ENCODE data around the gene CHRNB4.

CHRNB4 gene

DNA sequence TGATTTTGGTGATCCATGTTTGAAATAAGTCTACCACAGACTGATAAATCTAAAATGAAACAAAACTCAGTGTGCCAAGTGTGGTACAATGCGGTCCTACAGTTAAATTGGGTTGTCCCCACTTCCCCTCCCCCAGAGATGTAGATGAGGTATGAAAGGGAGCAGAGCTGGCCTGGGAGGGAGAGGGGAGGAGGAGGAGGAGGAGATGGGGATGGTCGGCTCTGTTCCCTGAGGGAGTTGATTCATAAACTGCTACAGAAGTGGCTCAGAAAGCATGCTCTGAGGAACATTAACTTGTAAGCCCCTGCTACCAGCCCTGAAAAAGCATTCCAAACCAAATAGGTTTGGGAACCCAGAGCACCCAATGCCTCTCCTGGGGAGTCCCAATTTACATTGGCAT is 28.0 kb upstream of the CHRNB4 start:
- DNase-seq: no peak

DNA sequence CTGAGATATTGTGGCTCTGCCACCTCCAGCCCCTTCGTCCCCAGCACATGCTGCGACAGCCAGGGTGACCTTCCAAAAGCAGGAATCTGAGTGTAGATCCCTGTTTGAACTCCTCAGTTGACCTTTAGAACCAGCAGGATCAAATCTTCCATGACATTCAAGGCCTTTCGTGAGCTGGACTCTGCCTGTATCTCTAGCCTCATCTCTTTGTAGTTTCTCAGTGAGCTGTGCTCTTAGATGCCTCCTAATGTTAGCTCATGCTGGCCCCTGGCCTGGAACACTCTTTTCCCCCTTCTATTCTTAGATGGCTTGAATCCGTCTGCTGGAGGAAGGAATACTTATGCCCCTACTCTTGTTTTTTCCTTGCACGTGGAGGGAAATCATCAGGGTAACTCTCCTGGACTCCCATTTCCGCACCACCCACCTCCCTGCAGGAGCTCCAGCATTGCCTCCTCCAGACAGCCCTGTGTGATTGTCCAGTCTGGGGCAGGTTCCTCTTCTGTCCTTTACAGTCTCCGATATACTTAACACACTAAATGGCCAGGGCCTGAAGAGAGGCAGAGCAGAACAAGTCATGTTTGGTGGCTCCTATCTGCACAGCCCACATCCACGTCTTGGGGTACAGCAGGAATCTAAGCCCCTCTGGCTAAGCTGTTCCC is 26.7 kb upstream of the CHRNB4 start:
- no peak for DNase-seq

DNA sequence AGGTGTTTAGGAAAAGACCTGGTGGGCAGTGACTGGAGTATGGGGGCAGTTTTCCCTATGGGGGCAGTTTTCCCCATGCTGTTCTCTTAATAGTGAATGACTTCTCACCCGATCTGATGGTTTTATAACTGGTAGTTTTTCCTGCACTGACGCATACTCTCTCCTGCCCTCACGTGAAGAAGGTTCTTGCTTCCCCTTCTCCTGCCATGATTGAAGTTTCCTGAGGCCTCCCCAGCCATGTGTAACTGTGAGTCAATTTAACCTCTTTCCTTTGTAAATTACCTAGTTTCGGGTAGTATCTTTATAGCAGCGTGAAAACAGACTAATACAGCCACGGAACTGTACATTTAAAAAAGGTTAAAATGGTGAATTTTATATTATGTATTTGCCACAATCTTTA is 25.0 kb upstream of the CHRNB4 start:
- DNase-seq: no peak

DNA sequence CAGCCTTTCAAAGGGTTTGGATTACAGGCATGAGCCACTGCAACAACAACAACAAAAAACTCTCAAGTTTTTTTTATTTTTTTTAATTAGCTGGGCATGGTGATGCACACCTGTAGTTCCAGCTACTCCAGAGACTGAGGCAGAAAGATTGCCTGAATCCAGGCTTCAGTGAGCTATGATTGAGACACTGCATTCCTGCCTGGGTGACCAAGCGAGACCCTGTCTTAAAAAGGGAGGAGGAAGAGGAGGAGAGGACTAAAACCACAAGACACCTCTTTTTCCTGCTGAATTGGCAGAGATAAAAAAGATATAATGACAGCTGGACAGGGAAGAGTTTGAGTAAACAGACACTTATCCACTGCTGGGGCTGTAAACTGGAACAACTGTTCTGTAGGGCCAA is 22.7 kb upstream of the CHRNB4 start:
- DNase-seq: no peak

DNA sequence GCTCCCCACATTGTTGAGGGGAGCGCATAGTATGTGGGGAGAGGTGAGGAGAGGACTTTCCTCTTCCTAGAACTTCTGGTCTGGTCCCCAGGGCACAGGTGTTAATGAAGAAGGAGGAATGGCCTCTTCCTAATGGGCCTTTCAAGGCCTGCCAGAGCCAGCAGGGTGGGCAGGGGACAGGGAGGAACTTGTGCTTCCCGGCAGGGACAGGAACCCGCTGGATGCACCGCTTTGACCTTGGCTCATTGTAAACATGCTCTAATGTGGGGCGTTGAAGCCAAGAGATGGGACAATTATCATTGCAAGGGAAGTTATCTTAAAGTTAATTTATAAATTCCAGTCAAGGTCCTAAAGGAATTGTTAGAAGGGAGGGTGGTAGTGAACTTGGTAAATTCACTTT is 21.0 kb upstream of the CHRNB4 start:
- no peak for DNase-seq

DNA sequence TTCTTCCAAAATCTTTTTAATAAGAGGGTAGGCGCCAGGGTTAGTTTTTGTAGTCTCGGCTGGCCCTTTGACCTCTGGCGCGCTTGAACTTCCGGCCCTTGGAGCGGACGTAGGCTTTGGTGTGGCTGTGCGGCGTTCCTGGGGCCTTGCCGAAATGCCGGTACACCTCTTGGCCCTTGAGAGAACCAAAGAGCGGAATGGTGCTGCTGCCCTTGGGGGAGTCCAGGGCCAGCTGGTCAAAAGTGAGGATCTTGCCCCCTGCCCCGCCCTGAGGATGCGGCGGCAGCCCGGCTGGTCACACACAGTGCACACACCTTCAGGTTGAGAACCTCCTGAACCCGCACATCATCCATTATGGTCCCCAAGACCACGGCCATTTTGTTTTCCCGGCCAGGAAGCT is 20.0 kb upstream of the CHRNB4 start:
- no peak for DNase-seq

DNA sequence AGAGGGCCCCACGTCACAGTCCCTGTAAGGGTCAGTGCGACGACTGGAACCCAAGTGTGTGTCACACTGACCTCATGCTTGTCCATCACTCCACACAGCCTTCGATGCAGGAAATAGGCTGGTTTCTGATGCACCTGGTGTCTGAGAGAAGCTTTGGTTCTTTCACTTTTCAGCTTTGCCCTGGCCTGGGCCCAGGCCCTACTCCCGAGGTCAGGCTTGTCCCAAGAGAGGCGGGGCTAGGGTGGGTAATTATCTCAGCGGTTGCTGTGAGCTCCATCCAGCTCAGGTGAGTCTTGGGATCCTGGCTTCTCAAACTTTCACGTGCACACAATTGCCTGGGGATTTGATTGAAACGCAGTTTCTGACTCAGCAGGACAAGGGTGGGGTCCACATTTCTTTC is 19.6 kb upstream of the CHRNB4 start:
- no peak for DNase-seq

DNA sequence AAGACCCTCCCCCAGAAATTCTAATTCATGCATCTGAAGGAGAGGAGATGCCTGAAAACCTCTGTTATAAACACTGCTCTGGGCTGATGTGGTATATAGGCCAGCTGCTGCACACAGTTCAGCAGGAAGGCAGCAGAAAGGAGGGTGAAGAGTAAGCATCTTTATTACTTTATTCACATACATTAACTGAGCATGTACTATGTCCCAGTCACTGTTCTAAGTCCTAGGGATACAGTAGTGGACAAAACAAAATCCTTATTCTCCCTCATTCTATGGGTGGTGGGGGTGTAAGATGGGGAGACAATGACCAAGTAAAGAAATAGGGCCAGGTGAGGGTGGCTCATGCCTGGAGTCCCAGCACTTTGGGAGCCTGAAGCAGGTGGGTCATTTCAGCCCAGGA is 17.8 kb upstream of the CHRNB4 start:
- DNase-seq: no peak

DNA sequence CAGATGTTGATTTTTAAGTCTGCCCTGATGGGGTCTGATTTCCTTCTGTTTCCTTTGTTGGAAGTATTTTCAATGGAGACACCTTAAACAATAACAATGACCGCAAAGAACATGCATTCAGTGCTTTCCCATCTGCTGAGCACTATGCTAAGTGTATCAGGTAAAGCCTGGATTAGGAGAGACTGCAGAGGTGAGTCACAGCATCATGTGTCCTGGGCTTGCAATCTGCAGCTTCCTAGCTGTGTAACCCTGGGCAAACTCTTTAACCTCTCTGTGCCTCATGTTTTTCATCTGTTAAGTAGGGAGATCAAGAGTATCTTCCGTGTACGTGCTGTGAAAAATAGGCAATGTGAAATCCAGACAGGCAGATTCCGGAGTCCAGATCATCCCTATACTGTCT is 13.3 kb upstream of the CHRNB4 start:
- DNase-seq: no peak

DNA sequence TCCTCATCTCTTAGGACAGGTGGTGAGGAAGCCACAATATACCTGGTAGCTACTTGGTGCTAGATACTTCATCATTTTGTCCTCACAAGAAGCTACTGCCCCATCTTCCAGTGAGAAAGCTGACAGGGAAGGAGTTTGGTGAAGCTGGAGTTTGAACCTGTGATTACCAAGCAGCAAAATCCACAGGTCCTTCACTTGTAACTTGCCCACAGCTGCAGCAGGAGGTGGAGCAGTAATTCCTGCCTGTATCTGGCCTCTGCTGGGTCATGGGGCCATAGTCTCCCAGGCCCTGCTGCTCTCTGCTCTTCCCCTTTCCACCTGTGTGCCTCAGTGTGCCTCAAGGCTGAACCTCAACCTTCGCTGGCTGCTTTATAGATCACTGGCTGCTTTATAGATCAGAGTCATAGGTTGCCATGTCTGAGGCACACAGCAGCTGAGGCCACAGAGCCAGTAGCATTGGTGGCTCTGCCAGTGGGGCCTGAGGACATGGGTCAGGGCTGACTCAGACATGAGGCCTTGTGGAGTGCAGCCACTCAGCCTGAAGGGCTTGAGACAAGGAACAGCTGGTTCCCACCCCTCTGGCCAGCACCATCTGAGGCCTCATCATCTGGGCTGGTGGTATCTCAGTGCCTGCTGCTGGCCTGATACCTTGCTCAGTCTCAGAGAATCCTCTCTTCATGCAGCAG is 11.1 kb upstream of the CHRNB4 start:
- no peak for DNase-seq

DNA sequence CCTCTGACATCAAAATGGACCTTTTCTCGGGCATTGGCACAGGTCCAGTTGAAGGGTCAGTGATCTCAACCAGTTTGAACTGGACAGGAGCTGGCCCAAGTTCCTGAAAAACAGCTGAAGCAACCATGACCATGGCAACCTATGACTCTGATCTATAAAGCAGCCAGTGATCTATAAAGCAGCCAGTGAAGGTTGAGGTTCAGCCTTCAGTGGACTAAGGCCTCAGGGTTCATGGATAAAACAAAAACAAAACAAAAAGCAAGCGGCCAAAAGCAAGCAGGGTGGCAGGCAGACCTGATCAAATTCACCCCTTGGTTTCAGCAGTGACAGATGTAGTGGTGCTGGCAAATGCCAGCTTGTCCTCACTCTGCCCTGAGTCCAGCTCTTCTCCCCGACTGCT is 10.0 kb upstream of the CHRNB4 start:
- no peak for DNase-seq

DNA sequence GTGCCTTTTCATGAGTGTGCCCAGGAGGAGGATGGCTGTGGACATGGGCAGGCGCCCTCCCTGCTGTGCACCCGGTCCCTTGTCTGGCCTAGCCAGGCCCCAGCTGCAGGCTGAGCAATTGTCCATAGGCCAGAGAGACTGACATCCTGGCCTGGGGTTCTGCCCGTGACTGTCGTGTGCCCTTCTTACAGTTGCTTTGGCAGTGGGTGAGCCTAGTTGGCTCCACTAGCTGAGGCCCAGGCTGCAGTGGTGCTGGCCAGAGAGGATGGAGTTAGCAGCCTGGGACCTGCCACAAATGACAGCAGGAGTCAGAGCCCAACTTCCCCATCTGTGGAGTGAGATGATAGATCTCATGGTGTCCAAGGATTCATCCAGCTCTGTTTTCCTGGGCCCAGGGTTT is 9.0 kb upstream of the CHRNB4 start:
- DNase-seq: no peak

DNA sequence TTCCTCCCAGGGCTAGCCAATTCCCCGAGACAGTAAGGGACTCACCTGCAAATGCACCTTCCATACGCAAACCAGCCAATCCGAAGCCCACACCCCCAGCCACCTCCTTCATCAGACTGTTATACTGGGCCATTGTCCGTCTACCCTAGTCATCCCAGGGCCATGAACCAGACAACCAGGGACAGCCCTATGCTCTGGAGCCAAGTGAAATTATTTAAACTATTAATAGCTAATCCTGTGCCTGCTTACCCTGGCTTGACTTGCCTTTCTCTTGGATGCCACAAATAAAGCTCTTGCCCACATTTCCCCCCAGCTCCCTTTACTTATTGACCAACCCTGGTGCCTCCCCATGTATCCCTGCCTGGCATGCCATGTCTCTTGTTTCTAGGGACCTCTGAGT is 4.0 kb upstream of the CHRNB4 start:
- no peak for DNase-seq

DNA sequence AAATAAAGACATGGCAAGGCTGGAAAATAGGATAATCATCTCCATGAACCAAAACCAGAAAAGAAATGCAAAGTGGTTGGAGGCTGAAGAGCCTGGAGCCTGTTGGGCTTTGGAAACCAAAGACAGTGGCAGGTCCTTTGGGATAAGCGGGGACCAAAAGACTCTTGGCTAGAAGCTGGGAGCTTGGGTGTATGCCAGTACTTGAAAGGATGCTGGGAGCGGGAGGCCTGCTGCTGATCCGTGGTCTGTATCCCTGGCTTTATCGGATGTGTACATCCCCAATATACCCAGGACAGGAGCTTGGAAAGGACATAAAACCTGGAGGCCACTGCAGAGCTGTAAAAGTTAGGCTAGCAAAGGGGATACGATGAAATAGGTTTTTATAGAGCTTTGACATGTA is 1.3 kb upstream of the CHRNB4 start:
- no peak for DNase-seq

DNA sequence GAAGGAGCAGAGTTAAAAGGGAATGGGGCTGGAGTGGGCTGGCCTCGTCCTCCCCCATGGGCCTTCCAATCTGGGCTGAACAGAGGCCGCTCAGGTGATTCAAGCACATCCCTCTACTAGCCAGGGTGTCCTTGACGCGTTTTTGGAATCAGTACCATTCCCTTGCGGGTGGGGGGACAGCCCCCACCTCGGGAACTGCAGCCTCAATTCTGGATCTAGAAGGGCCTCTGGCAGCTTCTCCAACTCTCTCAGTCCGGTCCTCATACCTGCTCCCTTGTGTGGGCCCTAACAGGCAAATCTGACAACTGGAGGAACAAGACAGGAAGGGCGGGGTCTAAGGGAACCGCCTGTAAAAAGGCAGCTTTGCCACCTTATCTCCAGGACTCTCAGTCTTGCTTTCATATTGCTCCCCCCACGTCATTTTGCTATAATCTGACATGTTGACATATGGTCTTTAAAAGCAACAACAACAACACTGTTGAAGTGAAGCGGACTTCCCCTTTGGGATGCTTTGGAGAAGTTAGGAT is 802 bp upstream of the CHRNB4 start:
- DNase-seq: no peak

DNA sequence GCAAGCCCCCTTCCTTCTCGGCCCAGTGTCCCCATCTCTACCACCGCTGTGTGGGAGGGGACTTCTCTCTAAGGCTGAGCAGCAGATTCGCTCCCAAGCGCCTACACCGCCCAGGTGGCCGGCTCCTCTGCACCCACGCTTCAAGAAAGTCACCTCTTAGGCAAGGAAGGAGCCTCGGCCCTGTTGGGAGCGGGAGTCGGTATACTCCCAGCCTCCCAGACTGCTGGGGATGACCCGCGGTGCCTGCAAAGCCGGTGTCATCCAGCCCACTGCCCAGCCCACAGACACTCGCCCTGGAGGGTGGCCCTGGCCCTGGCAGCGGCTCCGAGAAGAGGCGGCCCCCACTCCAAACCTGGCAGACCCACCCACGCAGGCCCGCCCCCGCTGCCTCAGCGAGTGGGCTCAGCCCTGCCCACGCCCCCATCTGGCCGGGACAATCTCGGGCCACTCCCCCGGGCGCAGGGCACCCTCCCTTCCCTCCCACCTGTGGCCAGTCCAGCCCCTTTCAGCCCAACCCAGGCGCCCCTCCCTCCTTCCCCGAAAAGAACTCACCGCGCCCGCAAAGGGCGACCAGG is 396 bp downstream of the CHRNB4 start:
- DNase-seq: no peak

DNA sequence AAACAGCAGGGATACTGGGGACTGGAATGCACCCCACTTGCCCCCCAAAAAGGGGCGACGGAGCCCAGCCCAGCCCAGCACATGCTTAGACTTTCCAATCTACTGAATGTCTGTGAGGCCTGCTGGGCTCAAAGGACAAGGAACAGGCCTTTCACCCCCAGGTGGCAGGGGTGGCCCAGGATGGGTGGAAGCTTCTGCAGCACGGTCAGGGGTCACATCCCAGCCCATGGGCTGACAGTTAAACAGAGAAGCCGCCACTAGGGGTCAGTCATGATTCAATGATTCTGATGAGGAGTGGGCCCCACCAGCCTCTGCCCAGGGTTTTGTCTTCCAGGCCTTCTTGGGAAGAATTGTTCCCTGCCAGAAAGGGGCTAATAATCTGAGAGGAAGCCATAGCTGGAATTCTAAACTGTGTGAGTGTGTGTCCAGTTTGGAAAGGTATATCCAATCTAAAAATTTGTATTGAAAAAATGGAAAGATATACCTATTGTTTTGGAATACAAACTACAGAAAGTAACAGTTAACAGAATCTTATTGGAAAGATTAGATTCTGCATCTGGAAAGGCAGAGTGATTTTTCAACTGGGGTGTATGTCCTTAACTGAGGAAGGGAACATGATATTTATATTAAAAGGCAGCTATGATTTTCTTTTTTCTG is 2.2 kb downstream of the CHRNB4 start:
- peak; percentile 36 for DNase-seq

DNA sequence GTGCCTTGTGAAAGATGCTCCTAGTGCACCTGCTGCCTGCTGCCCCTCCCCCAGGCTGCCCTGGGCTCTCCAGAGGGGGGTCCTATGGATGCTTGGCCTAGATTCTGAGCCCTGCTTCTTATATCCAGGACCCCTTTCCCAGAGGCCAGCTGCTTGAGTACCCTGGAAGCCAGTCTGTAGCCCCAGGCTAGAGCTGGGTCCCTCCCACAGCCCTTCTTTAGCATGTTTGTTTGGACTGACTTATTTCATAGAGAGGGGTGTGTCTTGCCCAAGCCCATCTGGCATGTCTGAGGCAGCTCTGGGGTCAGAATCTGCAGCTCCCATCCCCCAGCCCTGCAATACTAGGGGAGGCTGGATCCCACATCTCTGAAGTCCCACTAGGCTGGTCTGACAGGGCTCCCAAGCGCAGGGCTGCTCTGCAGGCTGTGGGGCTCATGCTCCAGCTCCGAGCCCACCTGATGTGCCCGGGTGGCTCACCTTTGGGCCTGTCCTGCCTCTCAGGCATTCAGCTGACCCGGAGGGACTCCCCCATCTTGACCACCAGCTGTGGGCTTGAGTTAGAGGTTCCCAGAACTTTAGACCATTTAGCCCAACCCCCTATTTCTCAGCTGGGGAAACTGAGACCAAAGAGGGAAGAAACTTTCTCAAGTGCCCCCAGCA is 3.1 kb downstream of the CHRNB4 start:
- no peak for DNase-seq

DNA sequence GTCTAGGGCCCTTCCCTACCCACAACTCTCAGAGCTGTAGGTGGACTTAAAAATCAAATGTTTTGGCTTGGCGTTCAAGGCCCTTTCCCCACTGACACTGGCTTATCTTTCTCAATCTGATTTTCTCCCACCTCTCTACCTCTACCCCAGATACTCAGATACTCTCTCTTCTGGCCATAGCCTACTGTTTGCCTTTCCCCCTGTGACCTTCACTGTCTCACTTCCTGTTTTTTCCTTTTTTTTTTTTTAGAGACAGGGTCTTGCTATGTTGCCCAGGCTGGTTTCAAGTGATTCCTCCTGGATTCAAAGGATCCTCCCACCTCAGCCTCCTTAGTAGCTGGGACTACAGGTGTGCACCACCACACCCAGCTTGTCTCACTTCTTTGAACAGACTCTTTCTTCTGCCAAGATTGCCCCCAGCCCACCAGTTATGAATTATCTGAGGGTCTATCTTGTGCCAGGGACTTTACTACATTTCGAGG is 4.6 kb downstream of the CHRNB4 start:
- no peak for DNase-seq

DNA sequence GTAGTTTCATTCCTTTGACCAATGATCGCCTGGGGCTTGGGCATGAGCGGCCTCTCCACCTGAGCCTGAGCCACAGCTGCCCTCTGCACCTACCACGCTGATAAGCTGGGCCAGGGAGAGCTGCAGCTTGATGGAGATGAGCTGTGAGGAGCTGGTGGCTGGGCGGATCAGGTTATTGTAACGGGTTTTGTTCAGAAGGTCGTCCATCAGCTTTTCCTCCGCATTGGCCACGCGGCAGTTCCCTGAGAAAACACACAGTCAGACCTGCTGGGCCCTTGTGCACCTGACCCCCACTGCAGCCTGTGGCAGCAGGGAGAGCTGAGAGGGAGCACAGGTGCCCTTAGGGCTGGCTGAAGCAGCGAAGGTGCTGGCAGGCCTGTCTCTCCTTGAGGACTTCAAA is 5.7 kb downstream of the CHRNB4 start:
- DNase-seq: no peak

DNA sequence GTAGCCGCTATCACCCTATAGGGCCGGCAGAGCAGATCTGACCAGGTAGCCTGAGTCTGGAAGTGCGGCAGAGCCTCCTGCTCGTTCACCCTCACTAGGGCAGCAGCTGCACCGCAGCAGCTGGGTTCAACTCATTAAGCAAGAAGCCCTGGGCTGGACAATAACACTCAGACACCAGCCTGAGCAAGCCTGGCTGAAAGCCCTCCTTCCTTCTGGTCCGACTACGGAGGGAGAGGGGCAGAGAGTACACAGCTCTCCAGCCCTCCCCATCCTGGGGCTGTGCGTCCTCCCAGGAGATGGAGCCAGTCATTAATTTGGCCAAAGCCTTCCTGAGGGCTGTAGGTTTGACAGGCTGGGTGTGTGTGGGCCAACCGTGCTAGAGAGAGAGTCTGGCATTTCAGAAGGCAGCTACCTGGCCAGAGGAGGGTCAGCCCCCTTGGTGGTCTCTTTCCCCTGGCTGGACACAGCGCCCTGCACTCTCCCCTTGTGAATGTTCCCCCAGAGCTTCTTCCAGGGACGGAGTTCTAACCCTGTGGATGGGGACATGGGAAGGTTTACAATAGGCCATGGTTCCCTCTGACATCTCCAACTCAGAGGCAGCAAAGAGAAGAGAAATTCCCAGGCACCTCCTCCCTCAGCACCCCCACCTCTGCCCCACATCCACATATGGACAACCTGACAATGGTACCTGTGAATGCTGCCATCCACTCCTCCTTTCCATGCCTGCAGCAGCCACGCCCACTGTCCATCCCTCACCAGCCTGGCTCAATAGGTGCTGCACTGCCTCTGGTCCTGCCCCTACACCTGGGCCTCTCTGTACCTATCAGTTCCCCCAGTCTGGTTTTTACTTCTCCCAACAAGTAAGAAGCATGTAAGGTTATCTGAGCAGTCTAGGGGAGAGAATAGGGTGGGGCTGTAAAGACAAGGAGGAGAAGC is 6.5 kb downstream of the CHRNB4 start:
- DNase-seq: no peak

DNA sequence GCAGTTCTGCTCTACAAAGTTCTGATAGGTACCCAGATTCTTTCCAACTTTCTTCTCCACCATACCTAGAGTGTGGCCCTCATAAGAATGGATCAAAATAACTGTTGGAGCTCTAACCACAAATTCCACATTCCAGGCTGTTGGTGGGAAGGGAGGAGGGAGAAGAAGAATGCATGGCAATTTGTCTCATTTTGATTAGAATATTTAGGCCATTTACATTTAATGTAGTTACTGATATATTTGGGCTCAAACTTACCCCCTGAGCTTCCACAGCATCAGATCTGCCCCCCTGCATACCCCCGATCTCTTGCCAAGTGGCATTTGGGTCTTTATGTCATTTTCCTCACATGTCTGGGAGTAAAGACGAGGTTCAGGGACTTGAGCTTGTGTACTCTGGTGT is 7.7 kb downstream of the CHRNB4 start:
- no peak for DNase-seq

Measured in CD4-positive, alpha-beta T cell treated with Interleukin-10 for 1 hour (primary cell).